ENCODE measurements around the gene KCNIP4.

Gene KCNIP4

GRCh38 chr4:20922962-20923361 lies 1025.6 kb downstream of the KCNIP4 start:
- no peak for DNase-seq

- DNase-seq: no peak
Observed at GRCh38 chr4:20916106-20916505, 1032.5 kb downstream of the KCNIP4 start.

- DNase-seq: no peak
Observed at GRCh38 chr4:20904966-20905365, 1043.6 kb downstream of the KCNIP4 start.

GRCh38 chr4:20901851-20902250 lies 1046.7 kb downstream of the KCNIP4 start:
- no peak for DNase-seq

GRCh38 chr4:20899591-20899990 lies 1049.0 kb downstream of the KCNIP4 start:
- DNase-seq: no peak

- DNase-seq: no peak
Observed at GRCh38 chr4:20895988-20896387, 1052.6 kb downstream of the KCNIP4 start.

GRCh38 chr4:20895208-20895607 lies 1053.4 kb downstream of the KCNIP4 start:
- no peak for DNase-seq

GRCh38 chr4:20890761-20891160 lies 1057.8 kb downstream of the KCNIP4 start:
- no peak for DNase-seq

- DNase-seq: no peak
Observed at GRCh38 chr4:20889901-20890300, 1058.7 kb downstream of the KCNIP4 start.

GRCh38 chr4:20883677-20884076 lies 1064.9 kb downstream of the KCNIP4 start:
- no peak for DNase-seq

- DNase-seq: no peak
Observed at GRCh38 chr4:20883231-20883630, 1065.3 kb downstream of the KCNIP4 start.

- DNase-seq: no peak
Observed at GRCh38 chr4:20882500-20882899, 1066.1 kb downstream of the KCNIP4 start.

- no peak for DNase-seq
Observed at GRCh38 chr4:20881658-20882057, 1066.9 kb downstream of the KCNIP4 start.

- DNase-seq: no peak
Observed at GRCh38 chr4:20878806-20879205, 1069.8 kb downstream of the KCNIP4 start.

- no peak for DNase-seq
Observed at GRCh38 chr4:20870436-20870835, 1078.1 kb downstream of the KCNIP4 start.

GRCh38 chr4:20868108-20868507 lies 1080.5 kb downstream of the KCNIP4 start:
- no peak for DNase-seq

- no peak for DNase-seq
Observed at GRCh38 chr4:20860878-20861277, 1087.7 kb downstream of the KCNIP4 start.

- DNase-seq: no peak
Observed at GRCh38 chr4:20859097-20859781, 1089.3 kb downstream of the KCNIP4 start.

GRCh38 chr4:20857081-20857480 lies 1091.5 kb downstream of the KCNIP4 start:
- DNase-seq: no peak

- DNase-seq: no peak
Observed at GRCh38 chr4:20847124-20847747, 1101.3 kb downstream of the KCNIP4 start.

GRCh38 chr4:20844311-20844710 lies 1104.3 kb downstream of the KCNIP4 start:
- no peak for DNase-seq

- DNase-seq: no peak
Observed at GRCh38 chr4:20840648-20841190, 1107.9 kb downstream of the KCNIP4 start.

GRCh38 chr4:20839957-20840356 lies 1108.6 kb downstream of the KCNIP4 start:
- no peak for DNase-seq

- no peak for DNase-seq
Observed at GRCh38 chr4:20838476-20838875, 1110.1 kb downstream of the KCNIP4 start.

Measured in suppressor macrophage (primary cell).